HL-60 (cell line): Measurements from ENCODE around the gene IFT43.

ENCODE experiments used
- GABPA ChIP-seq: IDR thresholded peaks from 2 replicates; pipeline ENCODE4 v1.6.1; 2012; ENCODE audit warnings: low read depth
- TF ChIP-seq, protein P1 (sequence below): IDR thresholded peaks from one replicate; pipeline ENCODE4 v1.5.1; 2011; ENCODE audit warnings: low read length, control low read depth, inconsistent platforms; ENCODE audit not compliant: insufficient read depth

- TF ChIP-seq, protein P1, sequence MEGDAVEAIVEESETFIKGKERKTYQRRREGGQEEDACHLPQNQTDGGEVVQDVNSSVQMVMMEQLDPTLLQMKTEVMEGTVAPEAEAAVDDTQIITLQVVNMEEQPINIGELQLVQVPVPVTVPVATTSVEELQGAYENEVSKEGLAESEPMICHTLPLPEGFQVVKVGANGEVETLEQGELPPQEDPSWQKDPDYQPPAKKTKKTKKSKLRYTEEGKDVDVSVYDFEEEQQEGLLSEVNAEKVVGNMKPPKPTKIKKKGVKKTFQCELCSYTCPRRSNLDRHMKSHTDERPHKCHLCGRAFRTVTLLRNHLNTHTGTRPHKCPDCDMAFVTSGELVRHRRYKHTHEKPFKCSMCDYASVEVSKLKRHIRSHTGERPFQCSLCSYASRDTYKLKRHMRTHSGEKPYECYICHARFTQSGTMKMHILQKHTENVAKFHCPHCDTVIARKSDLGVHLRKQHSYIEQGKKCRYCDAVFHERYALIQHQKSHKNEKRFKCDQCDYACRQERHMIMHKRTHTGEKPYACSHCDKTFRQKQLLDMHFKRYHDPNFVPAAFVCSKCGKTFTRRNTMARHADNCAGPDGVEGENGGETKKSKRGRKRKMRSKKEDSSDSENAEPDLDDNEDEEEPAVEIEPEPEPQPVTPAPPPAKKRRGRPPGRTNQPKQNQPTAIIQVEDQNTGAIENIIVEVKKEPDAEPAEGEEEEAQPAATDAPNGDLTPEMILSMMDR: no peak
- TF ChIP-seq GABPA: no peak
Observed at GRCh38 chr14:76096257-76096656, 110.7 kb downstream of the IFT43 start.
